IMR-90 (cell line): ENCODE results near the gene SMIM22. TPM values are rescaled to one million over a fixed set of nuclear protein-coding genes. Genes with fewer than 3 reads are reported as not detected.

Experiments
- ATAC-seq: fragments of 200-7000 bp; cut with Tn5 transposase; 2 replicates; pipeline ENCODE4 v1.9.1; 2020; ENCODE audit warnings: low read depth, mild to moderate bottlenecking, moderate library complexity
- BruUV-seq: library from RNA; stranded (reverse); fragments of 400-500 nt; replicated peaks from 2 replicates; lab custom pipeline; 2021; lab: Mats Ljungman, UMichigan
- CTCF ChIA-PET: fragments of 300-600 bp; formaldehyde crosslinking; extraction: SDS; loops from one replicate; lab custom pipeline; 2021; ENCODE audit warnings: antibody characterized with exemption; lab: Yijun Ruan, JAX
- POLR2A ChIA-PET: fragments of 300-600 bp; sonication (Branson Sonifier 250); formaldehyde crosslinking; loops from one replicate; lab custom pipeline; 2022; ENCODE audit warnings: antibody characterized with exemption; ENCODE audit not compliant: unreplicated experiment; lab: Charles Lee
- DNase-seq: peaks from one replicate; pipeline ENCODE4 v3.0.0; 2013
- H2AFZ ChIP-seq: replicated peaks from 2 replicates; pipeline ENCODE3; 2013; ENCODE audit warnings: low read length, mild to moderate bottlenecking; ENCODE audit not compliant: poor library complexity
- H2AK5ac ChIP-seq: 2 replicates; pipeline ENCODE4 v1.6.1; 2013; ENCODE audit warnings: low read depth, low read length, inconsistent platforms
- H2AK9ac ChIP-seq: replicated peaks from 2 replicates; pipeline ENCODE3; 2013; ENCODE audit warnings: mild to moderate bottlenecking, low read depth, low read length, moderate library complexity; ENCODE audit not compliant: poor library complexity
- H2BK120ac ChIP-seq: 2 replicates; pipeline ENCODE4 v1.6.1; 2013; ENCODE audit warnings: low read depth, low read length, inconsistent platforms
- H2BK15ac ChIP-seq: 3 replicates; pipeline ENCODE4 v1.6.1; 2013; ENCODE audit warnings: low read depth, low read length, inconsistent platforms
- H2BK20ac ChIP-seq: 2 replicates; pipeline ENCODE4 v1.6.1; 2013; ENCODE audit warnings: low read depth, mild to moderate bottlenecking, inconsistent platforms, low read length, moderate library complexity
- H2BK5ac ChIP-seq: 2 replicates; pipeline ENCODE4 v1.6.1; 2013; ENCODE audit warnings: mild to moderate bottlenecking, low read depth, low read length, inconsistent platforms; ENCODE audit not compliant: poor library complexity, severe bottlenecking
- H3K14ac ChIP-seq: replicated peaks from 2 replicates; pipeline ENCODE4 v1.6.1; 2013; ENCODE audit warnings: low read depth, low read length, inconsistent platforms
- H3K18ac ChIP-seq: 2 replicates; pipeline ENCODE4 v1.6.1; 2013; ENCODE audit warnings: low read depth, low read length, control low read depth
- H3K23ac ChIP-seq: 2 replicates; pipeline ENCODE4 v1.6.1; 2013; ENCODE audit warnings: low read depth, low read length, inconsistent platforms
- H3K27ac ChIP-seq: 2 replicates; pipeline ENCODE4 v1.5.1; 2013; ENCODE audit warnings: mild to moderate bottlenecking, control low read depth, low read length; ENCODE audit not compliant: insufficient read depth
- H3K27me3 ChIP-seq: 2 replicates; pipeline ENCODE4 v1.6.1; 2013; ENCODE audit warnings: low read length; ENCODE audit not compliant: control insufficient read depth, insufficient read depth
- H3K36me3 ChIP-seq: 2 replicates; pipeline ENCODE4 v1.6.1; 2013; ENCODE audit warnings: low read length, mixed read lengths; ENCODE audit not compliant: control insufficient read depth, insufficient read depth
- H3K4ac ChIP-seq: 2 replicates; pipeline ENCODE4 v1.6.1; 2013; ENCODE audit warnings: low read depth, low read length, inconsistent platforms
- H3K4me1 ChIP-seq: 2 replicates; pipeline ENCODE4 v1.6.1; 2013; ENCODE audit warnings: low read length, mixed read lengths; ENCODE audit not compliant: control insufficient read depth, insufficient read depth
- H3K4me2 ChIP-seq: 2 replicates; pipeline ENCODE4 v1.6.1; 2013; ENCODE audit warnings: low read depth, mild to moderate bottlenecking, control low read depth, low read length, moderate library complexity
- H3K4me3 ChIP-seq: 2 replicates; pipeline ENCODE4 v1.5.1; 2013; ENCODE audit warnings: low read depth, mild to moderate bottlenecking, control low read depth, low read length, moderate library complexity; ENCODE audit not compliant: insufficient read depth
- H3K56ac ChIP-seq: 2 replicates; pipeline ENCODE4 v1.6.1; 2013; ENCODE audit warnings: low read length, inconsistent platforms; ENCODE audit not compliant: insufficient read depth; ENCODE audit errors: extremely low read depth
- H3K79me1 ChIP-seq, 2 experiments: 2 replicates each; pipeline ENCODE4 v1.6.1; 2013; ENCODE audit warnings: low read length in 2 of 2, inconsistent platforms in 1 of 2, low read depth in 1 of 2
- H3K9ac ChIP-seq: 2 replicates; pipeline ENCODE4 v1.6.1; 2013; ENCODE audit warnings: low read depth, low read length, control low read depth
- H3K9me1 ChIP-seq: 2 replicates; pipeline ENCODE4 v1.6.1; 2013; ENCODE audit warnings: low read length, inconsistent platforms; ENCODE audit not compliant: insufficient read depth
- H3K9me3 ChIP-seq: 2 replicates; pipeline ENCODE4 v1.6.1; 2013; ENCODE audit warnings: low read length; ENCODE audit not compliant: control insufficient read depth, insufficient read depth
- H4K20me1 ChIP-seq: 2 replicates; pipeline ENCODE4 v1.6.1; 2013; ENCODE audit warnings: low read length, inconsistent platforms; ENCODE audit not compliant: insufficient read depth
- H4K5ac ChIP-seq: 2 replicates; pipeline ENCODE4 v1.6.1; 2013; ENCODE audit warnings: mild to moderate bottlenecking, low read depth, low read length, control low read depth
- H4K8ac ChIP-seq, 2 experiments: 2 replicates each; pipeline ENCODE4 v1.6.1; 2013; ENCODE audit warnings: low read depth in 2 of 2, low read length in 2 of 2, control low read depth in 1 of 2, inconsistent platforms in 1 of 2
- H4K91ac ChIP-seq: 2 replicates; pipeline ENCODE4 v1.6.1; 2013; ENCODE audit warnings: low read depth, low read length, inconsistent platforms; ENCODE audit not compliant: insufficient read depth
- BHLHE40 ChIP-seq: fragments of 150-350 bp; IDR thresholded peaks from 2 replicates; pipeline ENCODE4 v1.6.1; 2016; ENCODE audit warnings: mild to moderate bottlenecking, low read depth, low read length
- CEBPB ChIP-seq: IDR thresholded peaks from 2 replicates; pipeline ENCODE4 v1.6.1; 2012; ENCODE audit warnings: low read depth, low read length, improper control_type of control experiment
- CHD1 ChIP-seq: IDR thresholded peaks from 2 replicates; pipeline ENCODE4 v1.6.1; 2012; ENCODE audit warnings: low read depth, low read length, improper control_type of control experiment
- FOS ChIP-seq: fragments of 150-350 bp; IDR thresholded peaks from 2 replicates; pipeline ENCODE4 v1.6.1; 2016; ENCODE audit warnings: low read depth, low read length
- MAFK ChIP-seq: IDR thresholded peaks from 2 replicates; pipeline ENCODE4 v1.6.1; 2012; ENCODE audit warnings: low read depth, low read length, improper control_type of control experiment
- MAZ ChIP-seq: IDR thresholded peaks from 2 replicates; pipeline ENCODE4 v1.6.1; 2012; ENCODE audit warnings: low read depth, mild to moderate bottlenecking, low read length, improper control_type of control experiment, moderate library complexity, borderline replicate concordance
- MXI1 ChIP-seq: IDR thresholded peaks from 2 replicates; pipeline ENCODE4 v1.6.1; 2012; ENCODE audit warnings: low read depth, mild to moderate bottlenecking, low read length, moderate library complexity, borderline replicate concordance
- NFE2L2 ChIP-seq: fragments of 150-350 bp; IDR thresholded peaks from 2 replicates; pipeline ENCODE4 v1.6.1; 2016; ENCODE audit warnings: low read depth, mild to moderate bottlenecking, low read length
- POLR2A ChIP-seq: IDR thresholded peaks from 2 replicates; pipeline ENCODE4 v1.6.1; 2012; ENCODE audit warnings: mild to moderate bottlenecking, low read depth, low read length
- RCOR1 ChIP-seq: IDR thresholded peaks from 2 replicates; pipeline ENCODE4 v1.6.1; 2012; ENCODE audit warnings: mild to moderate bottlenecking, low read length, improper control_type of control experiment; ENCODE audit not compliant: insufficient replicate concordance
- RFX5 ChIP-seq: IDR thresholded peaks from 2 replicates; pipeline ENCODE4 v1.8.0; 2012; ENCODE audit warnings: low read depth, mild to moderate bottlenecking, low read length, moderate library complexity
- SMC3 ChIP-seq: fragments of 150-350 bp; IDR thresholded peaks from 2 replicates; pipeline ENCODE4 v1.6.1; 2016; ENCODE audit warnings: low read depth, mild to moderate bottlenecking, antibody characterized with exemption, low read length, moderate library complexity
- WGBS, 2 experiments: methylation state at CpG; one replicate each; pipeline versions ENCODE4 v1.1.5 to v1.1.7; 2013; ENCODE audit warnings: missing lambda C conversion rate in 2 of 2; ENCODE audit not compliant: insufficient read length in 1 of 2; ENCODE audit errors: extremely low coverage in 2 of 2; 5-methylcytosine and 5-hydroxymethylcytosine counted together
- dilution Hi-C: fragments of 300-500 bp; cut with HindIII; formaldehyde crosslinking; loops from one replicate; pipeline ENCODE4 v1.14.3; 2018; ENCODE audit warnings: low sequenced_read_pairs; ENCODE audit not compliant: unreplicated experiment
- in situ Hi-C: fragments of 300-500 bp; cut with MboI; formaldehyde crosslinking; loops from 3 replicates; pipeline ENCODE4 v1.14.3; 2019; ENCODE audit warnings: low sequenced_read_pairs, inconsistent platforms, mixed read lengths
- intact Hi-C: fragments of 100-400 bp; cut with micrococcal nuclease; formaldehyde crosslinking; loops from 2 replicates; pipeline ENCODE4 v1.10.0; 2022
- polyA plus RNA-seq, 3 experiments: library from polyadenylated mRNA; depleted of rRNA; stranded (reverse); fragments of >200 nt; gene quantifications; 2 replicates each; pipeline ENCODE4 v1.2.3, GENCODE V29; 2012; ENCODE audit warnings: low replicate concordance in 1 of 3
- total RNA-seq: library from RNA; depleted of rRNA; stranded (reverse); fragments of >200 nt; gene quantifications from 2 replicates; pipeline ENCODE4 v1.2.3, GENCODE V29; 2012
- TF ChIP-seq, protein P1 (sequence below): conservative IDR thresholded peaks from 2 replicates; pipeline ENCODE4 v1.5.1; 2012; ENCODE audit warnings: mild to moderate bottlenecking, low read depth, low read length, improper control_type of control experiment
- TF ChIP-seq, protein P2 (sequence below): fragments of 150-350 bp; IDR thresholded peaks from 2 replicates; pipeline ENCODE4 v1.6.1; 2017; ENCODE audit warnings: mild to moderate bottlenecking, antibody characterized with exemption, low read length, low read depth

SMIM22 gene
- total and polyA plus RNA-seq, 2 of the 4 experiments (the other 2 are of a cell fraction) = not detected

DNA sequence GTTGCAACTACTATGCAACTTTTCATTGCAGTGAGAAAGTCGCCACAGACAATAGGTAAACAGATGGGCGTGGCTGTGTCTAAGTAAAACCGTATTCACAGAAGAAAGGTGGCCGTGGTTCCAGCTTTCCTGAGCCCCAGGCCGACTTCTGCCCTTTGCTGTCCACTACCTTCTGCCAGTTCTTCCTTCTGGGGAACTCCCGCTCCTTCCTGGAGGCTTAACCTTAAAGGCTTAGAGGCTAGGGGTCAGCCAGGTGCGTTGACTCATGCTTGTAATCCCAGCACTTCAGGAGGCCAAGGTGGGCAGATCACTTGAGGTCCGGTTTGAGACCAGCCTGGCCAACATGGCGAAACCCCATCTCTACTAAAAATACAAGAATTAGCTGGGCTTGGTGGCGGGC is 4.9 kb upstream of the SMIM22 start:
- BruUV-seq = no TSS peak
- no peak overlapping the region for H3K23ac ChIP-seq
- H3K9me3 ChIP-seq = no peaks in the 10 kb centered on the region
- H2AFZ ChIP-seq = no peak overlapping the region
- intact Hi-C loops (no loop called here), in situ Hi-C loops (no loop called here), dilution Hi-C loops (no loop called here)
- DNase-seq = no peak
- WGBS, 2 experiments = 80% methylated on average over 1 of the region's 10 CpGs; no CpG with 5 or more reads in 1 of the 2 experiments
- no peak overlapping the region for H3K56ac ChIP-seq
- no peak overlapping the region for H2AK5ac ChIP-seq
- POLR2A ChIA-PET = no interaction called here
- no peaks in the 10 kb centered on the region for H3K36me3 ChIP-seq
- no peak overlapping the region for H2BK5ac ChIP-seq
- CTCF ChIA-PET = no interaction called here
- no peaks in the 10 kb centered on the region for H4K20me1 ChIP-seq
- H4K5ac ChIP-seq = no peak overlapping the region
- no peak overlapping the region for H3K18ac ChIP-seq
- no peak overlapping the region for H2BK15ac ChIP-seq
- H3K27me3 ChIP-seq = no peaks in the 10 kb centered on the region; the same call in 1 of the 2 replicates
- H3K4ac ChIP-seq = no peak overlapping the region
- no peak overlapping the region for H3K9ac ChIP-seq
- H3K4me3 ChIP-seq = no peak overlapping the region
- H3K9me1 ChIP-seq = 0 out of 2 replicates have a peak, but pooled peaks cover 3% of the 10 kb centered on the region
- no peak overlapping the region for H2AK9ac ChIP-seq
- no peaks in the 10 kb centered on the region for H3K79me1 ChIP-seq
- no peak for ATAC-seq
- no peak overlapping the region for H4K8ac ChIP-seq
- TF ChIP-seq POLR2A (no peak), SMC3 (no peak), RCOR1 (no peak), FOS (no peak), CEBPB (no peak), CHD1 (no peak), RFX5 (no peak), NFE2L2 (no peak), MXI1 (no peak), BHLHE40 (no peak), MAFK (no peak), MAZ (no peak)
- TF ChIP-seq, protein P1, sequence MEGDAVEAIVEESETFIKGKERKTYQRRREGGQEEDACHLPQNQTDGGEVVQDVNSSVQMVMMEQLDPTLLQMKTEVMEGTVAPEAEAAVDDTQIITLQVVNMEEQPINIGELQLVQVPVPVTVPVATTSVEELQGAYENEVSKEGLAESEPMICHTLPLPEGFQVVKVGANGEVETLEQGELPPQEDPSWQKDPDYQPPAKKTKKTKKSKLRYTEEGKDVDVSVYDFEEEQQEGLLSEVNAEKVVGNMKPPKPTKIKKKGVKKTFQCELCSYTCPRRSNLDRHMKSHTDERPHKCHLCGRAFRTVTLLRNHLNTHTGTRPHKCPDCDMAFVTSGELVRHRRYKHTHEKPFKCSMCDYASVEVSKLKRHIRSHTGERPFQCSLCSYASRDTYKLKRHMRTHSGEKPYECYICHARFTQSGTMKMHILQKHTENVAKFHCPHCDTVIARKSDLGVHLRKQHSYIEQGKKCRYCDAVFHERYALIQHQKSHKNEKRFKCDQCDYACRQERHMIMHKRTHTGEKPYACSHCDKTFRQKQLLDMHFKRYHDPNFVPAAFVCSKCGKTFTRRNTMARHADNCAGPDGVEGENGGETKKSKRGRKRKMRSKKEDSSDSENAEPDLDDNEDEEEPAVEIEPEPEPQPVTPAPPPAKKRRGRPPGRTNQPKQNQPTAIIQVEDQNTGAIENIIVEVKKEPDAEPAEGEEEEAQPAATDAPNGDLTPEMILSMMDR = no peak
- TF ChIP-seq, protein P2, sequence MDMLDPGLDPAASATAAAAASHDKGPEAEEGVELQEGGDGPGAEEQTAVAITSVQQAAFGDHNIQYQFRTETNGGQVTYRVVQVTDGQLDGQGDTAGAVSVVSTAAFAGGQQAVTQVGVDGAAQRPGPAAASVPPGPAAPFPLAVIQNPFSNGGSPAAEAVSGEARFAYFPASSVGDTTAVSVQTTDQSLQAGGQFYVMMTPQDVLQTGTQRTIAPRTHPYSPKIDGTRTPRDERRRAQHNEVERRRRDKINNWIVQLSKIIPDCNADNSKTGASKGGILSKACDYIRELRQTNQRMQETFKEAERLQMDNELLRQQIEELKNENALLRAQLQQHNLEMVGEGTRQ = no peak
- no peak overlapping the region for H3K14ac ChIP-seq
- H3K27ac ChIP-seq = no peak overlapping the region
- H2BK20ac ChIP-seq = no peak overlapping the region
- no peaks in the 10 kb centered on the region for H3K4me1 ChIP-seq
- no peak overlapping the region for H2BK120ac ChIP-seq
- no peak overlapping the region for H3K4me2 ChIP-seq
- no peak overlapping the region for H4K91ac ChIP-seq
